Activated CD8-positive, alpha-beta memory T cell treated with anti-CD3 and anti-CD28 coated beads for 1 hour (primary cell): ENCODE measurements around the gene ADD2.

Experiments
- DNase-seq, 2 donors: peaks; one replicate each; pipeline ENCODE4 v3.0.0-alpha.2; 2020; ENCODE audit warnings: low read depth in 1 of 2; ENCODE audit errors: extremely low read depth in 1 of 2

Gene ADD2

DNA sequence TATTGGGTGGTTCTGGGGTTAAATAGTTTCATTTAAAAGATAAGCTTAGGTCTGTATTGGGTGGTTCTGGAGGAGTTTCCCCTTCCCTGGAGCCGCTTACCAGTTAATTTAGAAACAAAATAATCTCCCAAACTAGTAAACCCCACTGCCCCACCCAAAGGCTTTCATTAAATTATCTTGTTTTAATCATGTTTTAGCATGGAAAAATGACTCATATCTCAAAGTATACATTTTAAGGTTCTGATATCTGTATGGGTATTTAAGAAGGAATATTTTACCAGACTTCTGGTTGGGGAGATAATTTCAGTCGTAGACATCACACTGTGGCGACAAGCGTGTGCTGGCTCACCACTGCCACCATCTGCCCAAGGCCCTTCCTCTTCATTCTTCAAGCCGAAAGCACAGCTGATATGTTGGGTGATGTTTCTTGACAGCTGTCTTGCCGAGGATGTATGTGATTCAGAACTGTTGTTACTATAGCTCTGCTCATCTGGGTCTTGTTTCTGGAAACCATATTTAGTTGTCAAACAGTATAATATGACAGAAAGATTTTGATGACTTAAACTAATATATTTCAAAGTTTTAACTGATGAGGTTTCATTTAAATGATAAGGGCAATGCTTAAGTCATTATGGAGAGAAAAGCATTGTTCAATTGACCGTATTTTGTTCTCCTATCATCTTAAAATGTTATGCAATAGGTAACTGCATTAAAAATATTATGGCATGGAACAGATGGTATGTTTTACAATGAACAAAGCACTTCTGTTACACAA, 17.3 kb upstream of the ADD2 start:
- DNase-seq, result no peak

DNA sequence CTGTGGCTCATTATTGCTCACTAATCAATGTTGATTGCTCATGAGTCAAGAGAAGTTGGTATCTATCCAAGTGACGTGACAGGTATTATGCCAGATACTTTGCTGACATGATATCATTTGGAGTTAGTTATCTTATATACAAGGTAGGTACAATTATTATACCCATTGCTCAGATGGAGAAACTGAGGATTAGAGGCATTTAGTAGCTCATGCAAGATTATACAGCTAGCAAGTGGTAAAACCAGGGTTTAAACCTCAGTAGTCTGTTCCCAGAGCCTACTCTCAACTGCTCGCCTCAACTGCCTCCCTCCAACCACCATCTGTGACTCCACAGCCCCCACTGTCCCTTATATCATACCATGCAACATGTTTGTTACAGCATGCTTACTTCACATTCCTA, 16.3 kb upstream of the ADD2 start:
- DNase-seq, result no peak

DNA sequence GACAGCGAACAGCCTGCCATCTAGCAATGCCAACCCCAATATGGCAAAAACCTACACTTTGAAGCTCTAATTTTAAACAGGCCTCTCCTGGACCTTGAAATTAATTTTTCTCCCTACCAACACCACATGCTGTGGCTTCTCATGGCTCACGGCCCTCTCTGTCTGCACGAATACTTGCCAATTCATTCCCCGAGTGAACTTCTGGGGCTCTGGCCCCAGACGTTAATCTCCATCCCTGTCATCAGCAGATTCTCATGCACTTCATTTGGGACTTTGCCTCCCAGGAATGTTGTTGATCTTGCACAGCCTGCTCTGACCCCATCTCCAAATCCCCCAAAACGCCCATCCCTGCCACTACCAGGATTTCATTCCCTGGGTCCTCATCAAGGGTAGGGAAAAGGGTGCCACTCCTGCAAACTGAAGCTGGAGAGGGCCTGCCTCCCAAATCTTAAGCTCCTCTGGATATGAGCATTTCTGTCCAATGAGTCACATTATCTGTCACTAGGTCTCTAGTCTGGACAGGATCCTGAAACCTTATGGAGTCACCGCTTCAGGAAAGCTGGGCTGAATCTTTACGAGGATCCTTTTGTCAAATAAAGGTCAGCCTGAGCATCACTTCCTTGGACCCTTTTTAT, 12.0 kb upstream of the ADD2 start:
- no peak for DNase-seq

DNA sequence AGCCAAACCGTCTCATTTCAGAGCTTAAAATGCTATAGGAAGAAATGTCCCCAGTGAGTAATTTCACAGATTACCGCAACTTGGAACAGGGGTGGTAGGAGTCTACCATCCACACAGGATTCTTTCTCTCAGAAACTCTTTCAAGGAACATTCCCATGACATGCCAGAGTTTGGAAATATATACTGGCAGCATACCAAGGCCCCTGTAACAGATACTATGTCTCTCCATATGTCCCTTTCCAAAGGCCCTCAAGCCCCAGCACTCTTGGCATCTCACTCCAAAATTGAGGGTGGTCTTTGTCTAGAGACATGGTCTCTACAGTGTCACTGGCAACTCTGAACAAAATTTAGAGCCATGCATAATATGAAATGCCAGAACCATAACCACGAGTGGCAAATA, 11.5 kb upstream of the ADD2 start:
- DNase-seq, result no peak

DNA sequence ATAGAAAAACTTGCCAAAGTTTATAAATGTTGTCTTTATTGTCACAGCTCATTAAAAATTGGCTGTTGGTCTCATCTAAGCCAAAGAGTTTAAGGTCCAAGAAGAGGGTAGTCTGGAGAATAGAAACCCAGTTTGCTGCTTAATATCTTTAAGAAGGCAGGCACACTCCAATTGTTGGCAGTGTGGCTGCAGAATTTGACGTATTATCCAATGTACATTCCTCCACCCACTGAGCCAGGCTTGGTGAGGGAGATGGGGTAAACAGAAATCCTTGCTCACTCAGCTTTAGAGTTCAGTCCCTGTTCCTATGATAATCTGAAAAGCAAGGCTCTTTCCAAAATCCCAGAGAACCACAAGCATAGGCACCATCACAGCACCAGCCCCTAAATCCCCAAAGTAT, 10.7 kb upstream of the ADD2 start:
- no peak for DNase-seq

DNA sequence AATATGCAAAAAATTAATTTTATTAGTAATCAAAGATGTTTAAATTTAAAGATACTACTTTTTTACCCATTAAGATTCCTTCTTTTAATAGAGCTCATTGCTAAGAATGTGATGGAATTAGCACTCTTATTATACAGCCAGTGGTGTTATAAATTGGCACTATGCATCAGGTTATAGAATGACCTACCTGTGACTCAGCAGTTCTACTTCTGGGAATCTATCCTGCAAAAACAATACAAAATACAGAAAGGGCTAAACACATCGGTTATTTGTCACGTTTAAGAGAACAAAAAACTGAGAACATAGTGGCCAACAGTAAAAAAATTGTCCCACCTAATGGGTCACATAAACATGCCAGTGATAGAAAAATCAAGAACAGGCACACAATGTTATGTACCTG, 9.4 kb upstream of the ADD2 start:
- DNase-seq, result no peak

DNA sequence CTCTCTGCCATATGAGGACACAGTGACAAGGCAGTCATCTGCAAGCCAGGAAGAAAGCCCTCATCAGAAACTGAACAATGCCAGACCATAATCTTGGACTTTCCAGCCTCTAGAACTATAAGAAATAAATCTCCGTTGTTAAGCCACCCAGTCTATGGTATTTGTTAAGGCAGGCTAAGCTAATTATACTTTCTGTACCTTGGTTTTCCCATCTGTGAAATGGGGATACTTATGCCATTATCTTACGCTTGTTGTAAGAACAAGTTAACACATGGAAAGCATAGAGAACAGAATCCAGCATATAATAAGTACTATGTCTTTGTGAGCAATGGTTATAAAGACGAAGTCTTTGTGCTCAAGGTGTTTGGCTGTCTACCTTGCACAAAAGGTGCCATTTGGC, 8.3 kb upstream of the ADD2 start:
- no peak for DNase-seq

DNA sequence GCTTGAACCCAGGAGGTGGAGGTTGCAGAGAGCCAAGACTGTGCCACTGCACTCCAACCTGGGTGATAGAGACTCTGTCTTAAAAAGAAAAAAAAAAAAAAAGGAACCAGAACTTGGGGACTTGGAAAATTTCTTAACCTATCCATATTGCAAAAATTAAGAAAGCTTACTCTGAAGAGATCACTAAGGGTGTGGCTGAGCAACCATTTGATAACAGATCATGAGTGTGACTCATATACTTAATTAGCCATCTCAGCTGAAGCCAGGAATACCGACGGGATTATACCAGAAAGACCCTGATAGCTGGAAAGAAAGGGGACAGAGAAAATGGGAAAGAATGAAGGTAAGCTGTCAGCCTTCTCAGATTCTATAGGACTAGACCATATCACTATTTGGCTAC, 7.1 kb upstream of the ADD2 start:
- DNase-seq, result no peak

DNA sequence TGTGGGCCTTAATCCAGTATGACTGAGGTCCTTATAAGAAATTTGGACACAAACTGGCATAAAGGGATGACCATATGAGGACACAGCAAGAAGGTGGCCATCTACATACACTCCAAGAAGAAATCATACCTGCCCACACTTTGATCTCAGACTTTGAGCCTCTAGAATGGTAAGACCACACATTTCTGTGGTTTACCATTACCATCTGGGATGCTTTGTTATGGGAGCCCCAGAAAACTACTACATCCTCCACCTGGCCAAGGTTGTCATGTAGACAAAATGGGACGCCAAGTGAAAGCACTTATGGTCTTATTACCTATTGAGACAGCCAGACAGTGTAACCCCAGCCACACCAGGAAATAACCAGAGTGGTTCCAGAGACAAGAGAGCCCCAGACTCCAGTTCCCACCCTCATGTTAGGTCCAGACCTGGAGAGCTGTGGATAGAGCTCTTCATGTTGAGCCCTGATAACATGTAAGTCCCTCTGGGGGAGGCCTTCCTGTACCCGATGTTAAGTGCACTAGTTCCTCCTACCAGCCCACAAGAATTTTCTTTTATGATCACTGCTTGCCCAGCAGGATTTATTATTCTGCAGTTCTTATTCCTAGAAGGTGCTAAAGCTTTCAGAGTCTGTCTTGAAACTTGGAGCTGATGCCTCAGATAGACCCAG, 4.6 kb upstream of the ADD2 start:
- no peak for DNase-seq

DNA sequence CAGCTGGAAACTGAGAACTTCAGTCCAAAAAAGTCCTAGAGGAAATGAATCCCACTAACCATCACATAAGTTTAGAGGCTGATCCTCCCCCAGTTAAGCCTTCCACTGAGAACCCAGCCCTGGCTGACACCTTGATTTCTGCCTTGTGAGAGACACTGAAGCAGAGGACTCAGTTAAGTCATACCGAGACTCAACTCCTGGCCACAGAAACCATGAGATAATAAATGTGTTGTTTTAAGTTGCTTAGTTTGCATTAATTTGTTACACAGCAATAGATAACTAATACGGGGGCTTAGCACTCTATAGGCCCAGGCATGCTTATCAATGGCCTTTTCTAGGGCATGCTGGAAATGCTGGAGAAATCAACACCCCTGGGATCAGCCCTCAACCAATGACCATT, 3.4 kb upstream of the ADD2 start:
- DNase-seq, result no peak

DNA sequence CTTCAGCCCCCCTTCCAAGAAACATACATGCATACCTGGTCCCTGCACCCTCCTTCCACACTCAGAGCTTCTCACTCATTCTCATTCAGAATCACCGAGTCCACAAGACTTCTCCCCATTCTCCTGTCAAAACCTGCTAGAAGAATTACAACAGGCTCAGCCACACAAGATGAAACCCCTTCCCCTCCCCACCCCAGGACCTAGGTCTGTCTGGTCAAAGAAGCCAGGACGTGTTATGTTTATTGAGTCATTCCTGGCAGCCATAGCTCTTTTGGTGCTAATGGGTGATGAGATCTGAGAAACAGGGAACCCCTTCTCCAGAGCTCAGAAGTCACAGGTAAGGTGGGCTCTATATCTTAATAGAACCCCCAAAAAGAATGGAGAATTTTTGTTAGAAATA, 1.4 kb upstream of the ADD2 start:
- no peak for DNase-seq

DNA sequence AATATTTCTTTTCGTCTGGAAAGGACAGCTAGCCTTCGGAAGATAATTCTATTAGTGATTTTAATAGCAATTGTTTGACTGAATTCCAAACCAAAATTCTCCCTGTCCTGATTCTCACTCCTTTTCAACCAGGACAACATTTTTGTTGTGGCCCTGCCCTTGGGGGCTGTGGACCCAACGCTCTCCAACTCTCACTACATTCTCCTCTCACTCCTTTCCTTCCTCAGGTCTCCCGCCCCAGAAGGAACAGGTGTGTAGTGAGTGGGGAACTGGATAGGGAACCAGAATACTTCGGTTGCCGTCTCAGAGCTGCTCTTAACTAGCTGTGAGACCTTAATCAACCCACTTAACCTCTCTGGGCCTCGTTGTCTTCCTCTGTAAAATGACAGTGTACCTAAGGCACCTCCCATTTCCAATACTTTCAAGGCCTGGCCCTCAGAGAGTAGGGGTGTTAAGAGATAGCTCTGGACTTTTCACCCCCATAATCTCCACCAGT, 638 bp upstream of the ADD2 start:
- no peak for DNase-seq

DNA sequence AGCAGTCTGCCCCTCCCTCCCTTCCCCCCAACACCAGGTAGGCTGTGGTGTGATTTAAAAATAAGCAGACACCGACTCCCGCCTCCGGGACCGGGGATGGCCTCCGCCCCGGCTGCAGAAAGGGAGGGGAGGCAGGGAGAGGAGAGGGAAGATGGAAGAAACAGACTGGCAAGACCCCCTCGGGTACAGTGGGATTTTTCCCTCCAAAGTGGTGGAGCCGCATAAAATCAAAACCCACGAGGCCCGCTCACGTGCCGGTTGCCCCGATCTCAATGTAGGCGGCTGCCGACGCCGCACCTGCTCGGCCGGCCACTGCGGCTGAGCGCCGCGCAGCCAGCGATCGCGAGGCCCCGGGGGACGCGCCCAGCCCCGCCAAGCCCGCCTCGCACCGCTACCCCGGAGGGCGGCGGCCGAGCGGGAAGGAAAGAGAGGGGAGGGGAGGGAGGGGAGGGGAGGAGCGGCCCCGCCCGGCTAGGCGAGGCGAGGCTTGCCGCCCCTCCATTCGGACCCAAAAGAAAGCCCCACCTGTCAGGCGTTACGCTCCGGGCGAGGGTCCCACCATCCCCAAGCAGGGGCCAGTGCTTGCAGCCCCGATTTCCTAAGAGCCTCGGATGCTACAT, 811 bp downstream of the ADD2 start:
- no peak for DNase-seq

DNA sequence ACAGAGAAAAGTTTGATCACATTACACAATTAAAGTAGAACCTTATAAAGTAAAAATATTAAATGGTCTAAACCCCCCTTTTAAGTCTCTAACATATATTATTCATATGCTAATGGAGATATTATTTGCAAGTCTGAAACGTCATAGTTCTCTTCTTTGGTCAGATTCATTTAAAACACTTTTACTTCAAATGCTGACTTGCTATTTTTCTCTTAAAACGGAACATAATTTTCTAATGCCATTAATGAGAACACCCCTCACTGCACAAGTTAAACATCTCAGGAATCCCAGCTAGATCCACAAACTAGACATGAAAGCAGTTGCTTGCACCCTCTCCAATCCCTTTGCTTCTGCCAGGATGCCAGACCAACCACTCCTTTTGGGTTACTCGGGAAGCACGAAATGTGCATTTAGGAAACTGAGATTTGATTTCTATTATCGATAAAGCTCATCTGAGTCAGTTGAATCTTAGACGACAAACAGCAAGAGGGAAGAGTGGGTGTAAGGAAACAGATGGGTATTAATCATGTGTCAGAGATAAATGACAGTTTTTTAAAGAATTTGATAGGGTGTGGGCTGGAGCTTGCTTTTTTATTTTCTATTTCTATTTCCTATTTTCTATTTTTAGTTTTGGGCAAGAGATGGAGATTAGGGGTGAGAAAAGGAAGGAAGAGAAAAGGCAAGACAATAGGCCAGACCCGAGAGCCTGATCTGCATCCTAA, 1.5 kb downstream of the ADD2 start:
- DNase-seq, result no peak

DNA sequence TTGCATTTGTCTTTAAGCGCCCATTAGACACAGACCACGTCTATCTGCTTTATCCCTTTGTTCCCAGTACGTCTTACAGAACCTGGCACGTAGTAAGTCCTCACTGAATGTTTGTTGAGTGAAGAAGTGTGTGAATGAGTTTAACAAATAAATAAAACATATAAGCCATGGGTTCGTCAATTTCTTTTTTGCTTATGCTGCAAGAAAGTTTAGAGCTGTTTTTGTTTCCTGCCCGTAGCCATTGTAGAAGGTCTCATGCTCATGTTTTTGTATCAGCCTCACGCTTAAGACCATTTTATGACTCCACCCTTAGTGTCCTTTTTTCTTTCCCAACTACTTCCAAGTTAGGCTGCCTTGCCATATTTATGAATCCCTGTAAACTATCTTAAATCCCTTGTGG, 2.5 kb downstream of the ADD2 start:
- no peak for DNase-seq

DNA sequence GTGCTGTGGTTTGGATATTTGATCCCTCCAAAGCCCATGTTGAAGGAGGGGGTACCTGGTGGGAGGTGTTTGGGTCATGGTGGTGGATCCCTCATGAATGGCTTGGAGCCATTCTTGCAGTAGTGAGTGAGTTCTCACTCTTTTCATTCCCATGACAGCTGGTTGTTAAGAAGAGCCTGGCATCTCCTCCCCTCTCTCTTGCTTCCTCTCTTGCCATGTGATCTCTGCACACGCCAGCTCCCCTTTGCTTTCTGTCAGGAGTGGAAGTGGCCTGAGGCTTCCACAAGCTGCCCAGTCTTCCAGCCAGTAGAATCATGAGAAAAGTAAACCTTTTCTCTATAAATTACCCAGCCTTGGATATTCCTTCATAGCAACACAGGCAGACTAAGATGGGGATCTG, 8.6 kb downstream of the ADD2 start:
- DNase-seq, result no peak

DNA sequence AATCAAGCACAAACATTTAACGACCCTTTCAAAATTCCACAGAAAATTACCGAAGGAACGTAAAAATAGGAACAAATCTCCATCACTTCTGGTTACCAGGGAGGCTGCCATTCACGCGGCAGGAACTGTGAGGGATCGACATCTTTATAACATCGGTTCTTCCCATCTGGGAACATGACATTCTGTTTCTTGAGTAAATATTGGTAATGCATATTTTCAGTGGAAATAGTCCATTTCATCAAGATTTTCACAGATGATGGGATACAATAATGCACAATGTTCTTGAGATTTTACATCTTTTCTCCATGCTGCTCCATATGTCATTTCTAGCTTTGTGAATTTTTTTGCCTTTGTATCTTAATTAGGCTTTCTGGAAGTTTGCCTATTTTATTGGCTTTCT, 10.0 kb downstream of the ADD2 start:
- no peak for DNase-seq

DNA sequence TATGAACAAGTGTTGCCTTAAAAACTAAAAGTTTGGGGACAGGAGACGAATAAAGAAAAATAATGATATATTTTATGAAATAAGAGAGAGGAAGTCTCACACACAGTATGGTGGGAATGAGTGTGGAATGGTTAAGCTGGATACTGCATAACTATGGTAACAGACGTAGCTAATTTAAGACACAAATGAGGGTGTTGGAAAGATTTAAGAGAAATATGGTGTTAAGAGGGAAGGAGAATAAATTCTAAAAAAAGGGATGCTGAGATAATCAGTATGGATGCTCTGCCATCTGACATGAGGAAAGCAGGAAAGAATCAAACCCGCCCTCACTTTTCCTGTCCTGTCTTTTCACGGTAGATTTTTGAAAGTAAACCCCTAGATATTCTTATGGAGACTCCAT, 10.6 kb downstream of the ADD2 start:
- DNase-seq, result no peak

DNA sequence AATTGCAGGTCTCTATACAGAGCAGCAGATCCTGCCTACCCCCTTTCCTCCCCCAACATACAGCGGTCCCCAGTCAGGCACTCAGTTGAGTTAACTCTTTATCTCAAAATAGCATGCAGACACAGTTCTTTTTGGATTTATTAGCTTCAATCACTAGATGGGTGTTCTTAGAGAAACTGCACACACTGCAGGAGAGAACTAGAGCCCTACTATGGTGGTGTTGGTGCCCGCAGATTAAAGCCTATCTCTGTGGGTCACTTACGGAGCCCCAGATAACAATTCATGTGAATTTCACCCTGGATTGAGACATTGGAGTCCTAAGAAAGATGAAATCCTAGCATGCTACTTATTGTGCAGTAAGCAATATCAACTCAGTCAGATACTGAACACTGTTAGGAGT, 11.9 kb downstream of the ADD2 start:
- no peak for DNase-seq

DNA sequence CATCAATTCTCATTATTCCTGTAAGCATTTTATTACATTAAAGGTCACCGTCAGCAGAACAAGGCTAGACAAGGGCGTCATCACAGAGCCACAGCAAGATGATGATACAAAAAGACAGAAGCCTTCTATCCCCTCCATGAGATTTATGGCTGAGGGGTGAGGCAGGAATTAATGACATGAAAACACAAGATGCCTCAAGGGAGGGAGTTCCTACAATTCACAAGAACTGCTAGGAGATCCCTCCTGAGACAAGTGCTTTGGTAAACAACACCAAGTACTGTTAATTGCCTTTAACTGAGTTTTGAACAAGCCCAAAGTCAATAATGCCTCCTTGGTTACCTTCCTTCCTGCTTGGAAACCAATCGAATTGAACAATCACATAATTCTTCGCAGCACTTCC, 14.1 kb downstream of the ADD2 start:
- DNase-seq, result no peak

DNA sequence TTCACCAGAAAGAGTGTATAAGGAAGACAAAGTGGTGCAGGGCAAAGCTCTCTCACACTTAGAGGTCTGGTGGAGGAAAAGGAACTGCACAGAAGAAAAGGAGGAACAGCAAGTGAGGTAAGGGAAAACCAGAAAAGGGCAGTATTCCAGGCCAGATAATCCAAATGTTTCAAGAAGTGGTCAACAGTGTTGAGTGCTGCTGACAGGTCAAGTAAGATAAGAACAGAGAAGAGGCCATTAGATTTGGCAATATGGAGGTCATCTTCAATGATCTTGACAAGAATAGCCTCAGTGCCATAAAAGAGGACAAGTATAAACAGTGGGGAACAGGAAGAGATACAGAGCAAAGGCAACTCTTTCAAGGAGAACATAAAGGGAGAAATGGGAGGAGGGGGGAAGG, 15.0 kb downstream of the ADD2 start:
- no peak for DNase-seq
